GM21529 (cell line): ENCODE data around the gene TRIM4.

Source experiments
- ATAC-seq: cut with Tn5 transposase; IDR thresholded peaks from one replicate; pipeline ENCODE4 v1.9.1; 2021; ENCODE audit not compliant: unreplicated experiment

The TRIM4 gene

GRCh38 chr7:99844328-99844727 is 75.0 kb downstream of the TRIM4 start:
- no peak for ATAC-seq

- no peak for ATAC-seq
These were observed 75.5 kb downstream of the TRIM4 start for GRCh38 chr7:99843808-99844207.

- ATAC-seq = no peak
These were observed 76.4 kb downstream of the TRIM4 start for GRCh38 chr7:99842926-99843325.
